ENCODE results near the gene FYB1. TPM values are rescaled to one million over a fixed set of nuclear protein-coding genes. Genes with fewer than 3 reads are reported as not detected.

The FYB1 gene
- total RNA-seq, 1 experiment from 2014 or later = 0.05 TPM

- no peak for DNase-seq (ENCODE audit: low read depth)
These were observed 163.5 kb downstream of the FYB1 start for GRCh38 chr5:39055768-39056398.

Other genes starting within 250 kb of the FYB1 start
- 16.9 and 17.4 TPM in 2 replicates for gene RICTOR, start 145.2 kb downstream of the FYB1 start, total RNA-seq (2014; rRNA removed; shearing (Covaris generic))
- not detected in 2 replicates for gene C9, start 144.9 kb upstream of the FYB1 start, total RNA-seq (2014; rRNA removed; shearing (Covaris generic))
- gene DAB2, start 205.4 kb upstream of the FYB1 start, total RNA-seq (2014; rRNA removed; shearing (Covaris generic)) = 31.7 and 45.9 TPM in 2 replicates

Data from M059J (cell line).